ACC112 (cell line): ENCODE measurements around the gene PAPOLB.
"Not testable (repeated sequence)": the region's sequence is repeated elsewhere in the genome, so short reads cannot be mapped to it uniquely, and the experiment has no call there.

Experiments used
- H2AFZ ChIP-seq: fragments of 200-600 bp; sonication (generic); one replicate; pipeline ENCODE4 v1.6.0; 2017; ENCODE audit warnings: antibody characterized with exemption, low read length; ENCODE audit not compliant: unreplicated experiment
- H3K27ac ChIP-seq: fragments of 200-600 bp; sonication (generic); 2 replicates; pipeline ENCODE4 v1.5.1; 2014; ENCODE audit warnings: low read depth, mild to moderate bottlenecking, antibody characterized with exemption, low read length, moderate library complexity
- H3K27me3 ChIP-seq: fragments of 200-600 bp; sonication (generic); 2 replicates; pipeline ENCODE4 v1.6.1; 2014; ENCODE audit warnings: mild to moderate bottlenecking, antibody characterized with exemption, low read length, moderate library complexity, mixed read lengths; ENCODE audit not compliant: insufficient read depth
- H3K36me3 ChIP-seq: fragments of 200-600 bp; sonication (generic); 2 replicates; pipeline ENCODE4 v1.6.1; 2016; ENCODE audit warnings: mild to moderate bottlenecking, antibody characterized with exemption, low read length, moderate library complexity, mixed read lengths; ENCODE audit not compliant: insufficient read depth
- H3K4me1 ChIP-seq: fragments of 200-600 bp; sonication (generic); one replicate; pipeline ENCODE4 v1.6.1; 2016; ENCODE audit warnings: low read length, mixed read lengths; ENCODE audit not compliant: insufficient read depth, unreplicated experiment, control insufficient read depth
- H3K4me3 ChIP-seq: fragments of 200-600 bp; sonication (generic); 2 replicates; pipeline ENCODE4 v1.5.1; 2014; ENCODE audit warnings: mild to moderate bottlenecking, low read depth, low read length
- H3K79me2 ChIP-seq: fragments of 200-600 bp; sonication (generic); one replicate; pipeline ENCODE4 v1.6.0; 2016; ENCODE audit warnings: low read length; ENCODE audit not compliant: control insufficient read depth, unreplicated experiment, insufficient read depth

The PAPOLB gene

GRCh38 chr7:4861673-4862072 lies at the start of gene PAPOLB:
PAPOLB (minus strand) TSS chr7:4862030; CDS start chr7:4861810, 220 bp downstream.
- H2AFZ ChIP-seq, result no peak within 1 kb of the TSS
- no peaks in the 10 kb centered on the region for H3K4me1 ChIP-seq
- no peak within 1 kb of the TSS for H3K27ac ChIP-seq
- no peaks in the 10 kb centered on the region for H3K79me2 ChIP-seq
- no peak within 1 kb of the TSS for H3K4me3 ChIP-seq
- no peaks in the 10 kb centered on the region for H3K36me3 ChIP-seq
- H3K27me3 ChIP-seq, result peaks cover 63% of the 10 kb centered on the region

DNA sequence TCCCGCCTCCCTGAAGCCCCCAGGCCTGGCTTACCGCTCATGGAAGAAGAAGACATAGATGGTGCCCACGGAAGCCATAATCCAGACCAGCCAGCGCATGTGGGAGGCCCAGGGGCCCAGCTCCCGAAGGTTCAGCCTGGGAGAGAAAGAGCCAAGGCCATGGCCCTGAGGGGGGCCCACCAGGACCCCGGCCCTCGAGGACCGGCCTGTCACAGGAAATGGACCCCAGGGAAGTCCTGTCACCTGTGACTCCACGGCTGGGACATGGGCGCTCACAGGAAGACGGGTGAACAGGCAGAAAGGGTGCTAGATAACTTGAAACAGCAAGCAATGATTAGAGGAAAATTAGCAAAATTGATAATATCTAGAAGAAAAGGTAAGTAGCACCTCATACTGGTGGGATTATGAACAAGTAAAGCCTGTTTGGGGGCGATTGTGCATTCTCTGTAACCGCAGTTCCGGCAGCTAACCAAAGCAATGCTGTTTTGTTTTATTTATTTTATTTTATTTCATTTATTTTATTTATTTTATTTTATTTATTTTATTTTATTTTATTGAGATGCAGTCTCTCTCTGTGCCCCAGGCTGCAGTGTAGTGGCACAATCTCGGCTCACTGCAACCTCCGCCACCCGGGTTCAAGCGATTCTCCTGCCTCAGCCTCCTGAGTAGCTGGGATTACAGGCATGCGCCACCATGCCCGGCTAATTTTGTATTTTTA lies 49.4 kb upstream of the PAPOLB start:
- H3K27me3 ChIP-seq, result peaks cover 4% of the 10 kb centered on the region; the same call in 1 of the 2 replicates
- H3K79me2 ChIP-seq, result no peaks in the 10 kb centered on the region
- no peaks in the 10 kb centered on the region for H3K36me3 ChIP-seq
- no peak overlapping the region for H3K27ac ChIP-seq
- H3K4me3 ChIP-seq, result no peak overlapping the region
- no peaks in the 10 kb centered on the region for H3K4me1 ChIP-seq
- no peak overlapping the region for H2AFZ ChIP-seq

GRCh38 chr7:4906682-4907081 lies 44.9 kb upstream of the PAPOLB start:
- Histone ChIP-seq H3K27ac (no peak overlapping the region), H3K4me3 (no peak overlapping the region), H3K36me3 (no peaks in the 10 kb centered on the region), H3K27me3 (peaks cover 27% of the 10 kb centered on the region), H3K4me1 (no peaks in the 10 kb centered on the region), H3K79me2 (no peaks in the 10 kb centered on the region), H2AFZ (no peak overlapping the region)

DNA sequence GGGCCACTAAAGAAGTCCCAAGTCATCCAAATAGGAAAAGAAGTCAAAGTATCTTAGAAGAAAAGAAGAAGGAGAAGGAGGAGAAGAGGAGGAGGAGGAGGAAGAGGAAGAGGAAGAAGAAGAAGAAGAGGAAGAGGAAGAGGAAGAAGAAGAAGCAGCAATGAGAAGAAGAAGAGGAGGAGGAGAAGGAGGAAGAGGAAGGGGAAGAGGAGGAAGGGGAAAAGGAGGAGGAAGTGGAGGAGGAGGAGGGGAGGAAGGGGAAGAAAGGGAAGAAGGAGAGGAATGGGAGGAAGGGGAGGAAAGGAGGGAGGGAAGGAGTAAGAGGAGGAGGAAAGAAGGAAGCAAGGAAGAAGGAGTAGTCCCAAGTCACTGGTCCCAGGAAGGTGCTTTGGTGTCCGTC lies 43.3 kb upstream of the PAPOLB start:
- no peak overlapping the region for H2AFZ ChIP-seq
- H3K27ac ChIP-seq, result no peak overlapping the region
- peaks cover 27% of the 10 kb centered on the region for H3K27me3 ChIP-seq
- no peak overlapping the region for H3K4me3 ChIP-seq
- no peaks in the 10 kb centered on the region for H3K4me1 ChIP-seq
- H3K79me2 ChIP-seq, result no peaks in the 10 kb centered on the region
- no peaks in the 10 kb centered on the region for H3K36me3 ChIP-seq

DNA sequence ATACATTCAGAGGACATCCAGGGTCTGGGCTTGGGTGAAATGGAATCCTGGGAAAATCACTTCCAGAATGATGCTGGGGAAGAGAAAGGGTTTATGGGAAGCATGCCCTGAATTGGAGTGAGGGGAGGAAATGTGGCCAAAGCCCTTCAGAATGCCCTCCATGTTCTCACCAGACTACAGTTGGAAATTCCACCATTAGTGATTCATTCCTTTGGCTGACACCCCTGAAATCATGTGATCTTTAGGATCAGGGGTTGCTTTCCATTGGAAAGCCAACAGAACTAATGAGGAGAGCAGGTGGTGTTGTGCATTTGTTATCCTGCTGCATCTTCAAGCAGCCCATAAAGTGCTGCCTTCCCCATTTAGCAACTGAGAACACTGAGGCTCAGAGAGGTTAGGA lies 42.5 kb upstream of the PAPOLB start:
- H3K4me1 ChIP-seq, result no peaks in the 10 kb centered on the region
- H3K27me3 ChIP-seq, result peaks cover 27% of the 10 kb centered on the region
- H3K27ac ChIP-seq, result no peak overlapping the region
- H2AFZ ChIP-seq, result no peak overlapping the region
- H3K79me2 ChIP-seq, result no peaks in the 10 kb centered on the region
- H3K4me3 ChIP-seq, result no peak overlapping the region
- H3K36me3 ChIP-seq, result no peaks in the 10 kb centered on the region

DNA sequence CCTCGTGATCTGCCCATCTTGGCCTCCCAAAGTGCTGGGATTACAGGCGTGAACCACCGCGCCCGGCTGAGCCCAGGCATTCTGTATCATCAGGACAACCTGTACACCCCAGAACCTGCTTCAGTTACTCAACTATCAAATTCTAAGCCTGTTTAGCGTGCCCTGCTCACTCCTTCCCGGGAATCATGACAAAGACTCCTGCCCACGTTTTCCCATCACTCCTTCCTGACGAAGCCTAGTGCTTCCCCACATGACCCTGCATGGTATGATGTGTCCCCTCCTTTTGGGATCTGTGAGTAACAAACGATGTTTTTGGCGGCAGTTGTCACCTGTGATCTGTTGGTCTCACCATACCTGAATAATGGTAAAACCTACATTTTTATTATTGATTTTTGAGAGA lies 33.9 kb upstream of the PAPOLB start:
- no peak overlapping the region for H3K4me3 ChIP-seq

GRCh38 chr7:4894482-4894881 lies 32.7 kb upstream of the PAPOLB start:
- H3K27me3 ChIP-seq, result no peaks in the 10 kb centered on the region

More for the DNA sequence above, 33.9 kb upstream of the PAPOLB start:
- Histone ChIP-seq H3K4me1 (no peaks in the 10 kb centered on the region), H3K79me2 (no peaks in the 10 kb centered on the region), H2AFZ (no peak overlapping the region), H3K36me3 (no peaks in the 10 kb centered on the region), H3K27me3 (no peaks in the 10 kb centered on the region), H3K27ac (no peak overlapping the region)

GRCh38 chr7:4893929-4894475 lies 32.2 kb upstream of the PAPOLB start:
- no peak overlapping the region for H3K4me3 ChIP-seq
- H3K4me1 ChIP-seq, result no peaks in the 10 kb centered on the region
- no peak overlapping the region for H3K27ac ChIP-seq
- H3K27me3 ChIP-seq, result no peaks in the 10 kb centered on the region
- H3K79me2 ChIP-seq, result no peaks in the 10 kb centered on the region
- no peak overlapping the region for H2AFZ ChIP-seq
- H3K36me3 ChIP-seq, result no peaks in the 10 kb centered on the region

More at GRCh38 chr7:4894482-4894881, 32.7 kb upstream of the PAPOLB start:
- H3K27ac ChIP-seq, result no peak overlapping the region
- no peak overlapping the region for H3K4me3 ChIP-seq
- H2AFZ ChIP-seq, result no peak overlapping the region
- no peaks in the 10 kb centered on the region for H3K4me1 ChIP-seq
- no peaks in the 10 kb centered on the region for H3K36me3 ChIP-seq
- no peaks in the 10 kb centered on the region for H3K79me2 ChIP-seq

GRCh38 chr7:4893188-4893587 lies 31.4 kb upstream of the PAPOLB start:
- H3K4me3 ChIP-seq, H2AFZ ChIP-seq, H3K27me3 ChIP-seq, H3K27ac ChIP-seq, H3K79me2 ChIP-seq, H3K36me3 ChIP-seq, H3K4me1 ChIP-seq: not testable (repeated sequence)

- H2AFZ ChIP-seq, H3K4me1 ChIP-seq, H3K27me3 ChIP-seq, H3K79me2 ChIP-seq, H3K4me3 ChIP-seq, H3K36me3 ChIP-seq, H3K27ac ChIP-seq: not testable (repeated sequence)
Measured at GRCh38 chr7:4891522-4891921, 29.7 kb upstream of the PAPOLB start.

- H3K4me3 ChIP-seq, result no peak overlapping the region
- H3K79me2 ChIP-seq, result no peaks in the 10 kb centered on the region
- H3K27me3 ChIP-seq, result no peaks in the 10 kb centered on the region
- H3K27ac ChIP-seq, result no peak overlapping the region
- no peaks in the 10 kb centered on the region for H3K36me3 ChIP-seq
- no peaks in the 10 kb centered on the region for H3K4me1 ChIP-seq
- H2AFZ ChIP-seq, result no peak overlapping the region
Measured at GRCh38 chr7:4889682-4890081, 27.9 kb upstream of the PAPOLB start.
